Breast epithelium (tissue), 3 donors: Measurements from ENCODE around the gene FCN3.

Source experiments
- POLR2A ChIP-seq: fragments of 450-650 bp; IDR thresholded peaks from one replicate; pipeline ENCODE4 v1.6.1; 2016; ENCODE audit warnings: antibody characterized with exemption, mild to moderate bottlenecking, moderate library complexity
- TF ChIP-seq, protein P1 (sequence below), 3 donors: fragments of 450-650 bp; IDR thresholded peaks; one replicate each; pipeline ENCODE4 v1.5.1; 2016 to 2017; ENCODE audit warnings: antibody characterized with exemption in 3 of 3, mild to moderate bottlenecking in 3 of 3, moderate library complexity in 3 of 3

DNA sequence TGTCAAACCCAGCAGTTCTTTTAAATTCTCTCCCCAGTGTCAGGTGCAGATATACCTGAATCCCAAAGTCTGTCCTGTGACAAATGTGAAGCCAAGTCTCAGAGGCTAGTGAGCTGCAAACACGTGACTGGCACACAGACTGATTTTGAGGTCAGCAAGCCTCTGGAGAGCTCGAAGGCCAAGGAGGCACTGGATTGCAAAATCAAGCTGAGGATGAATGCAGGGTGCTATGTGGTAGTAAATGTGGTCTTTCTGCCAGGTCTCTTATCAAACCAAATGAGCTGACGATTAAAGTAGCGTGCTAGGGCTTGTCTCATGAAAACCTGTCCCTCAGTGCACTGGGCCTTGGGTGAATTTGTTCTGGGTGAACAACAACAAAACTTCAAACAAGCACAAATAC is 38.4 kb upstream of the FCN3 start:
- TF ChIP-seq, protein P1, sequence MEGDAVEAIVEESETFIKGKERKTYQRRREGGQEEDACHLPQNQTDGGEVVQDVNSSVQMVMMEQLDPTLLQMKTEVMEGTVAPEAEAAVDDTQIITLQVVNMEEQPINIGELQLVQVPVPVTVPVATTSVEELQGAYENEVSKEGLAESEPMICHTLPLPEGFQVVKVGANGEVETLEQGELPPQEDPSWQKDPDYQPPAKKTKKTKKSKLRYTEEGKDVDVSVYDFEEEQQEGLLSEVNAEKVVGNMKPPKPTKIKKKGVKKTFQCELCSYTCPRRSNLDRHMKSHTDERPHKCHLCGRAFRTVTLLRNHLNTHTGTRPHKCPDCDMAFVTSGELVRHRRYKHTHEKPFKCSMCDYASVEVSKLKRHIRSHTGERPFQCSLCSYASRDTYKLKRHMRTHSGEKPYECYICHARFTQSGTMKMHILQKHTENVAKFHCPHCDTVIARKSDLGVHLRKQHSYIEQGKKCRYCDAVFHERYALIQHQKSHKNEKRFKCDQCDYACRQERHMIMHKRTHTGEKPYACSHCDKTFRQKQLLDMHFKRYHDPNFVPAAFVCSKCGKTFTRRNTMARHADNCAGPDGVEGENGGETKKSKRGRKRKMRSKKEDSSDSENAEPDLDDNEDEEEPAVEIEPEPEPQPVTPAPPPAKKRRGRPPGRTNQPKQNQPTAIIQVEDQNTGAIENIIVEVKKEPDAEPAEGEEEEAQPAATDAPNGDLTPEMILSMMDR (IDR thresholded peaks at IDR 0.05) = no peak
- TF ChIP-seq POLR2A = no peak
